SW 1271 (cell line): ENCODE data around the gene KCNQ1OT1.

Source experiments
- DNase-seq, 2 experiments: peaks; one replicate each; lab custom pipeline; 2025; lab: John Stamatoyannopoulos, UW

The KCNQ1OT1 gene

GRCh38 chr11:2582351-2582945 is 117.3 kb downstream of the KCNQ1OT1 start:
- no peak for DNase-seq

- no peak for DNase-seq
These were observed 117.9 kb downstream of the KCNQ1OT1 start for GRCh38 chr11:2581931-2582350.

- DNase-seq, result no peak
These were observed 118.5 kb downstream of the KCNQ1OT1 start for GRCh38 chr11:2581151-2581930.

GRCh38 chr11:2580571-2581001 is 119.2 kb downstream of the KCNQ1OT1 start:
- no peak for DNase-seq

GRCh38 chr11:2580061-2580421 is 119.8 kb downstream of the KCNQ1OT1 start:
- DNase-seq, result no peak

- DNase-seq, result no peak
These were observed 120.3 kb downstream of the KCNQ1OT1 start for GRCh38 chr11:2579315-2580060.

- DNase-seq, result no peak
These were observed 120.9 kb downstream of the KCNQ1OT1 start for GRCh38 chr11:2578929-2579270.

GRCh38 chr11:2577991-2578928 is 121.5 kb downstream of the KCNQ1OT1 start:
- no peak for DNase-seq

GRCh38 chr11:2577031-2577990 is 122.5 kb downstream of the KCNQ1OT1 start:
- no peak for DNase-seq

- no peak for DNase-seq
These were observed 123.2 kb downstream of the KCNQ1OT1 start for GRCh38 chr11:2576549-2576948.

GRCh38 chr11:2576111-2576510 is 123.7 kb downstream of the KCNQ1OT1 start:
- no peak for DNase-seq

GRCh38 chr11:2575591-2576051 is 124.2 kb downstream of the KCNQ1OT1 start:
- no peak for DNase-seq

- DNase-seq, result no peak
These were observed 125.0 kb downstream of the KCNQ1OT1 start for GRCh38 chr11:2574553-2575535.

GRCh38 chr11:2574043-2574552 is 125.7 kb downstream of the KCNQ1OT1 start:
- DNase-seq, result no peak

GRCh38 chr11:2573240-2574042 is 126.4 kb downstream of the KCNQ1OT1 start:
- DNase-seq, result no peak

GRCh38 chr11:2572491-2573239 is 127.1 kb downstream of the KCNQ1OT1 start:
- DNase-seq, result no peak

GRCh38 chr11:2571598-2572281 is 128.1 kb downstream of the KCNQ1OT1 start:
- DNase-seq, result no peak
